Measurements from ENCODE around the gene TMEM151B. TPM values are rescaled to one million over a fixed set of nuclear protein-coding genes. Genes with fewer than 3 reads are reported as not detected.

The TMEM151B gene
- total RNA-seq, 2 donors from 2014 or later, result 0.11 to 2.6 TPM

DNA sequence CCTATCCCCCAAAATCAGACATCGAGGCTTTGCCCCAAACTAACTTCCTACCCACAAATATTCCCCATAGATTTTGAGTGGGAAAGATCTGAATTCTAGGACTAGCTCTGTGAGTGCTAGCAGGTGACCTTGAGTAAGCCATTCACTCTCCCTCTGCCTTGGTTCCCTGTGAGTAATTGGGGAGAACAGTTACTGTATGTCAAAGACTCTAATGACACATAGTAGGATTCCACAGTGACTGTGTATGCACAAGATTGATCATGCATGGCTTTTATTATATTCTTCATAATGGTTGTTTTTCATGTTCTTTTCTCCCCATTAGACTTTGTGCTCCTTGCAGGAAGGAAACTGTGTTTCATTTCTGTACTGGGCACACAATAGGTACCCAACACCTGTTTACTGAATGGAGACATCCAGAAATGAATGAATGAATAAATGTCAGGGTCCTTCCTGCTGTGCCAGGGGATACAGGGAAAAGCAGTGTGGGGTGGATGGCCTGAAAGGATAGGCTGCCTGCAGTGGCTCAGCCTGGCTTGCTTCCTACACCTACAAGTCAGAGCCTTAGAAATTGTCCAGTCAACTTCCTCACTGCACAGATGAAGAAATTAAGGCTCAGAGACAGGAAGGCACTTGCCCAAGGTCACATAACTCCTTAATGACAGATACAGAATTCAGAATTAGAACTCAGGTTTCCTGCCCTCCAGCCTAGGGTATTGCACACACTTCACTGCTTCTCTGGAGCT, 901 bp upstream of the TMEM151B start:
- no peak for DNase-seq (ENCODE audit: low spot score)
- Histone ChIP-seq H3K9me3 (no peaks in the 10 kb centered on the region), H3K27me3 (peaks cover 0 to 7% of the 10 kb centered on the region in 2 donors), H3K27ac (no peak overlapping the region), H3K4me3 (no peak overlapping the region), H3K4me1 (peaks cover 0 to 11% of the 10 kb centered on the region in 2 donors), H3K36me3 (no peaks in the 10 kb centered on the region)
- TF ChIP-seq, protein P1, sequence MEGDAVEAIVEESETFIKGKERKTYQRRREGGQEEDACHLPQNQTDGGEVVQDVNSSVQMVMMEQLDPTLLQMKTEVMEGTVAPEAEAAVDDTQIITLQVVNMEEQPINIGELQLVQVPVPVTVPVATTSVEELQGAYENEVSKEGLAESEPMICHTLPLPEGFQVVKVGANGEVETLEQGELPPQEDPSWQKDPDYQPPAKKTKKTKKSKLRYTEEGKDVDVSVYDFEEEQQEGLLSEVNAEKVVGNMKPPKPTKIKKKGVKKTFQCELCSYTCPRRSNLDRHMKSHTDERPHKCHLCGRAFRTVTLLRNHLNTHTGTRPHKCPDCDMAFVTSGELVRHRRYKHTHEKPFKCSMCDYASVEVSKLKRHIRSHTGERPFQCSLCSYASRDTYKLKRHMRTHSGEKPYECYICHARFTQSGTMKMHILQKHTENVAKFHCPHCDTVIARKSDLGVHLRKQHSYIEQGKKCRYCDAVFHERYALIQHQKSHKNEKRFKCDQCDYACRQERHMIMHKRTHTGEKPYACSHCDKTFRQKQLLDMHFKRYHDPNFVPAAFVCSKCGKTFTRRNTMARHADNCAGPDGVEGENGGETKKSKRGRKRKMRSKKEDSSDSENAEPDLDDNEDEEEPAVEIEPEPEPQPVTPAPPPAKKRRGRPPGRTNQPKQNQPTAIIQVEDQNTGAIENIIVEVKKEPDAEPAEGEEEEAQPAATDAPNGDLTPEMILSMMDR (IDR thresholded peaks at IDR 0.05), result no peak

DNA sequence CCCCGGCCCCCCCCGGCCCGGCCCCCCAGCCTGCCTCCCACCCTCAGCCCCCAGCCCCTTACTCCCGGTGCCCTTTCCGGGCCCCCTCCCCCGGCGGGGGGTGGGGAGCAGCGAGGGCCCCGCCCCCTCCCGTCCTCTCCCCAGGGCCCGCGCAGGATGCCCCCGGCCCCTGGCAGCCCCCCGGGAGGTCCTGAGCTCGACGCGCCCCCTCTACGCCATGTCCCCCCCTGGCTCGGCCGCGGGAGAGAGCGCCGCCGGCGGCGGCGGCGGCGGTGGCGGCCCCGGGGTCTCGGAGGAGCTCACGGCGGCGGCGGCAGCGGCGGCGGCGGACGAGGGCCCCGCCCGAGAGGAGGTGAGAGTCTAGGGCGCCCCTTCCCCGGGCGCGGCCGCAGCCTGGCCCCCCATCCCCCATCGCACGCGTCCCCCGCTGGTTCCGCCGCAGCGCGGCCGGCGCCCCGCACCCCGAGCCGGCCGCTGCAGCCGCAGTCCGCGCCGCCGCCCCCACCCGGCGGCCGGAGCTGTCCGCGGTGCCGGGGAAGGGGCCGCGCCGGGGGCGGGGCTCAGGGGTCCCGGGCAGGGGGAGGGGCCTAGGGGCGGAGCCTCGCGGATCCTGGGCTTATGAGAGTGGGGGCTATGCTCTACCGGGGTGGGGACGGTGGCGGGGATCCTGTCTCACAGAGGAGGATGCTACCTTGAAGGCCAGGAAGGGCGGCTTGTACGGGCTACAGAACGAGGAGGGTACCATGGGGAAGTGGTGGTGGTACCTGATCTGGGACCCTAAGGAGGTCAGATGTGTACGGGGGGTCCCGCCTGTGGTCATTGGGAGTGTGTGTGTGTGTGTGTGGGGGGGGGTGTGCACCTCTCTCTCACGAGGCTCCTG, 516 bp downstream of the TMEM151B start:
- H3K27ac ChIP-seq, result no peak overlapping the region
- peaks cover 0 to 4% of the 10 kb centered on the region in 2 donors for H3K4me1 ChIP-seq
- peak overlapping the region; percentile 34 to 49 for H3K4me3 ChIP-seq
- TF ChIP-seq, protein P1 (IDR thresholded peaks at IDR 0.05), result no peak
- no peak for DNase-seq (ENCODE audit: low spot score)
- no peaks in the 10 kb centered on the region for H3K36me3 ChIP-seq
- H3K27me3 ChIP-seq, result peaks cover 0 to 12% of the 10 kb centered on the region in 2 donors
- no peaks in the 10 kb centered on the region for H3K9me3 ChIP-seq

DNA sequence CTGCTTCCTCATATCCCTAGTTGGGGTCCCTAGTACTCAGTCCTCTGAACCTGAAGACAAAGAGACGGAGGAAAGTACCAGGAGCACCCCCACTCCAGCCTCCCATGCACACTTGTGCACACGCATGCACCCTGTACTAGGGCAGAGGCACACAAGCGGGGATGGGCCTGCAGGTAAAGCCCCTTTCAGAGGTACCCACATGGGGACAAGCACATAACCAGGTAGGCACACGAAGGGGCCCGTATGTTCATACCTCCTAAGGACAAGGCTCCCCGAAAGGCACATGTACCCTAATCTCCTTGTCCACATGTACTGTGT, 1.1 kb downstream of the TMEM151B start:
- no peaks in the 10 kb centered on the region for H3K36me3 ChIP-seq
- H3K27ac ChIP-seq, result no peak overlapping the region
- H3K4me1 ChIP-seq, result peaks cover 0 to 8% of the 10 kb centered on the region in 2 donors
- TF ChIP-seq, protein P1 (IDR thresholded peaks at IDR 0.05), result no peak
- H3K4me3 ChIP-seq, result no peak overlapping the region
- H3K27me3 ChIP-seq, result peaks cover 0 to 18% of the 10 kb centered on the region in 2 donors
- no peak for DNase-seq (ENCODE audit: low spot score)
- H3K9me3 ChIP-seq, result no peaks in the 10 kb centered on the region

DNA sequence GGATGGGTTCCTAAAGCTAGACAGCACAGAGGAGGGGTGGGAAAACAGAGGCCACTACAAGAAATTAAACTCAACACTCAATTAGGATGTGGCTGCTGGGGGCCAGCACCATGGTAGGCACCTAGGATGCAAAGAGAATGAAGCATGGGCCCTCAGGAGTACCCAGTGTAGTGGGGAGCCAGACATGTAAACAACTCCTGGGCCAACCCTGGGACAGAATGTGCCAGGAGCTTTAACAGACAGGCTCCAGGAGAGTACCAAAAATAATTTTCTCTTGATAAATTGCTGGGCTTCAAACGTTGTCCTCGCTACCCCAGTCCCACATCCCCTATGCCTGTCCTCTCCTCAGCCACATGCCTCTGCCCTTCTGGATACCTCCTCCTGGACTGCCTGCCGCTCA, 1.7 kb downstream of the TMEM151B start:
- Histone ChIP-seq H3K9me3 (no peaks in the 10 kb centered on the region), H3K4me3 (no peak overlapping the region), H3K27ac (no peak overlapping the region), H3K36me3 (no peaks in the 10 kb centered on the region), H3K27me3 (peaks cover 0 to 20% of the 10 kb centered on the region in 2 donors), H3K4me1 (peaks cover 0 to 10% of the 10 kb centered on the region in 2 donors)
- DNase-seq (ENCODE audit: low spot score), result no peak
- TF ChIP-seq, protein P1 (IDR thresholded peaks at IDR 0.05), result no peak

DNA sequence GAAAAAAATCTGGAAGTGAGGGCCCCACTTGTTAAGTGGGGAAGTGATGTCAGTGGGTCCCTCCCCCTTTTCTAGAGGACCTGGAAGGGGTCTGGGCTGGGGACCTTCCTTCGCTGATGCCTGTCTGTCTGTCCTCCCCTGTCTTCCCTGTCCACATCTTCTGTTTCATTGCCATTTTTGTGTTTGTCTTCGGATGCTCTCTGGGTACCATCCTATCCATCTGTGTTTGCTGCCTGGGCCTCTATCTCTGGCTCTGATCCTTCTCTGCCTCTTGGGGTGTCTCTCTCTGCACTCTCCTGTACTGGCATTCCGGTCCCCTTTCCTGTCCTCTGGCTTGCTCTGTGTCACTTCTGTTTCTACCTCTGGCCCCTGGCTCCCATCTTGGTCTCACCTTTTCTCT, 2.3 kb downstream of the TMEM151B start:
- peaks cover 0 to 10% of the 10 kb centered on the region in 2 donors for H3K4me1 ChIP-seq
- DNase-seq (ENCODE audit: low spot score), result no peak
- no peak overlapping the region for H3K27ac ChIP-seq
- TF ChIP-seq, protein P1 (IDR thresholded peaks at IDR 0.05), result no peak
- H3K4me3 ChIP-seq, result no peak overlapping the region
- H3K27me3 ChIP-seq, result peaks cover 0 to 20% of the 10 kb centered on the region in 2 donors
- H3K9me3 ChIP-seq, result no peaks in the 10 kb centered on the region
- H3K36me3 ChIP-seq, result no peaks in the 10 kb centered on the region

Data from right atrium auricular region (tissue), 2 donors.